Measurements from ENCODE around the gene ANKRD40CL. TPM values are rescaled to one million over a fixed set of nuclear protein-coding genes. Genes with fewer than 3 reads are reported as not detected.
A peak's percentile ranks its signal among the peaks of the same experiment; 100 is the strongest.
"Not testable (repeated sequence)": the region's sequence is repeated elsewhere in the genome, so short reads cannot be mapped to it uniquely, and the experiment has no call there.

Gene ANKRD40CL
- total RNA-seq, 1 experiment from 2014 or later: not detected

DNA sequence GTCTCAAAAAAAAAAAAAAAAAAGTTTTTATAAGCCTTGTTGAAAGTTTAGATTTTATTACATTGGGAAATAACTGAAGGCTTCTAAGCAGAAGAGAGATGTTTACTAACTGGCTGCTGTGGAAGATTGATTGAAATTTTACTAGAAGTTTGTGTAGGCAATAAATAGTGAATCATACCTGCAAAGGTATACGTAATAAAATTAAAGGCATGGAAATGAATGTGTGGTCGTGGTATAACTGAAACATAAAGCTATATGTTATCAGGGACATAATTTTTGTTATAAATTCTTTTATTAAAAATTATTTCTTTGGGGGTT, 39.2 kb downstream of the ANKRD40CL start (continued):
- TF ChIP-seq, protein P1, sequence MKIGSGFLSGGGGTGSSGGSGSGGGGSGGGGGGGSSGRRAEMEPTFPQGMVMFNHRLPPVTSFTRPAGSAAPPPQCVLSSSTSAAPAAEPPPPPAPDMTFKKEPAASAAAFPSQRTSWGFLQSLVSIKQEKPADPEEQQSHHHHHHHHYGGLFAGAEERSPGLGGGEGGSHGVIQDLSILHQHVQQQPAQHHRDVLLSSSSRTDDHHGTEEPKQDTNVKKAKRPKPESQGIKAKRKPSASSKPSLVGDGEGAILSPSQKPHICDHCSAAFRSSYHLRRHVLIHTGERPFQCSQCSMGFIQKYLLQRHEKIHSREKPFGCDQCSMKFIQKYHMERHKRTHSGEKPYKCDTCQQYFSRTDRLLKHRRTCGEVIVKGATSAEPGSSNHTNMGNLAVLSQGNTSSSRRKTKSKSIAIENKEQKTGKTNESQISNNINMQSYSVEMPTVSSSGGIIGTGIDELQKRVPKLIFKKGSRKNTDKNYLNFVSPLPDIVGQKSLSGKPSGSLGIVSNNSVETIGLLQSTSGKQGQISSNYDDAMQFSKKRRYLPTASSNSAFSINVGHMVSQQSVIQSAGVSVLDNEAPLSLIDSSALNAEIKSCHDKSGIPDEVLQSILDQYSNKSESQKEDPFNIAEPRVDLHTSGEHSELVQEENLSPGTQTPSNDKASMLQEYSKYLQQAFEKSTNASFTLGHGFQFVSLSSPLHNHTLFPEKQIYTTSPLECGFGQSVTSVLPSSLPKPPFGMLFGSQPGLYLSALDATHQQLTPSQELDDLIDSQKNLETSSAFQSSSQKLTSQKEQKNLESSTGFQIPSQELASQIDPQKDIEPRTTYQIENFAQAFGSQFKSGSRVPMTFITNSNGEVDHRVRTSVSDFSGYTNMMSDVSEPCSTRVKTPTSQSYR (CRISPR knock-in tag; IDR thresholded peaks at IDR 0.05): no peak
- TF ChIP-seq JUN (CRISPR knock-in tag; IDR thresholded peaks at IDR 0.05) (no peak), PRRX2 (CRISPR knock-in tag; IDR thresholded peaks at IDR 0.05) (no peak), SOX15 (CRISPR knock-in tag; IDR thresholded peaks at IDR 0.05) (no peak)
- TF ChIP-seq, protein P2, sequence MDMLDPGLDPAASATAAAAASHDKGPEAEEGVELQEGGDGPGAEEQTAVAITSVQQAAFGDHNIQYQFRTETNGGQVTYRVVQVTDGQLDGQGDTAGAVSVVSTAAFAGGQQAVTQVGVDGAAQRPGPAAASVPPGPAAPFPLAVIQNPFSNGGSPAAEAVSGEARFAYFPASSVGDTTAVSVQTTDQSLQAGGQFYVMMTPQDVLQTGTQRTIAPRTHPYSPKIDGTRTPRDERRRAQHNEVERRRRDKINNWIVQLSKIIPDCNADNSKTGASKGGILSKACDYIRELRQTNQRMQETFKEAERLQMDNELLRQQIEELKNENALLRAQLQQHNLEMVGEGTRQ (CRISPR knock-in tag; IDR thresholded peaks at IDR 0.05): no peak

DNA sequence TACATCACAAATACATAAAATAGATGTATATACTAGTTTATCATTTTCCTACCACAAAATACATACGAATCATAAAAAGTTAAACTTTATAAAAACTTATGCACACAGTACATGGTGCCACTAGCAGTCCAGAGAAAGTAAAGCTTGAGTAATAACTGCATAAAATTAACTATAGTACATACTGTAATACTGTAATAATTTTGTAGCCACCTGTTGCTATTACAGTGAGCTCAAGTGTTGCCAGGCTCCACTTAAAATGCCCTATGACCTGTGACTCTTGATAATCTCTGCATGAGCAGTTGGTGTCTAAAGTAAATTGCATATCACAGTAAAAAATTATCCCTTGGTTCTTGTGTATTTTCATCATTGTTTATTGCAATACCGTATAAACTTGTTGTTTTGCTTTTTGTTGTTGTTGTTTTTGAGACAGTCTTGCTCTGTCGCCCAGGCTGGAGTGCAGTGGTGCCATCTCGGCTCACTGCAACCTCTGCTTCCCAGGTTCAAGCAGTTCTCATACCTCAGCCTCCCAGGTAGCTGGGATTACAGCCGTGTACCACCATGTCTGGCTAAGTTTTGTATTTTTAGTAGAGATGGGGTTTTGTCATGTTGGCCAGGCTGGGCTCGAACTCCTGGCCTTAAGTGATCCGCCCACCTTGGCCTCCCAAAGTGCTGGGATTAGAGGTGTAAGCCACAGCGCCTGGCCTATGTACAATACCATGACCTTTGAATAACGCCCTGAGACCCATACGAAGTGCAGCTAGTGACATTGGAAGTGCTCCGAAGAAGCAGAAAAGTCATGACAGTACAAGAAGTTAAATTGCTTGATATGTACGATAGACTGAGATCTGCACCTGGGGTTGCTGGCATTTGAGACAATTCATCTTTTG, 41.3 kb downstream of the ANKRD40CL start:
- Mint-ChIP-seq H3K4me1 (peaks cover 41% of the 10 kb centered on the region), H3K36me3 (peaks cover 2% of the 10 kb centered on the region; the same call in 1 of the 2 replicates), H3K27me3 (ENCODE audit: low read depth) (no peaks in the 10 kb centered on the region), H3K9me3 (no peaks in the 10 kb centered on the region), H3K27ac (no peak overlapping the region; the same call in 1 of the 2 replicates), H3K4me3 (no peak overlapping the region)
- no peak for ATAC-seq
- ChIA-PET CTCF (interaction anchor here (0.8 kb wide), 1 partner anchor 186 kb away, joined by 3 read pairs; no protein-coding TSS in a partner anchor), POLR2A (no interaction called here)
- TF ChIP-seq, protein P3, sequence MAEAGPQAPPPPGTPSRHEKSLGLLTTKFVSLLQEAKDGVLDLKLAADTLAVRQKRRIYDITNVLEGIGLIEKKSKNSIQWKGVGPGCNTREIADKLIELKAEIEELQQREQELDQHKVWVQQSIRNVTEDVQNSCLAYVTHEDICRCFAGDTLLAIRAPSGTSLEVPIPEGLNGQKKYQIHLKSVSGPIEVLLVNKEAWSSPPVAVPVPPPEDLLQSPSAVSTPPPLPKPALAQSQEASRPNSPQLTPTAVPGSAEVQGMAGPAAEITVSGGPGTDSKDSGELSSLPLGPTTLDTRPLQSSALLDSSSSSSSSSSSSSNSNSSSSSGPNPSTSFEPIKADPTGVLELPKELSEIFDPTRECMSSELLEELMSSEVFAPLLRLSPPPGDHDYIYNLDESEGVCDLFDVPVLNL (CRISPR knock-in tag; IDR thresholded peaks at IDR 0.05; ENCODE audit: borderline replicate concordance, low read depth): no peak
- no peak for TF ChIP-seq SMAD4 (CRISPR knock-in tag; IDR thresholded peaks at IDR 0.05)
- no peak for TF ChIP-seq ATF1 (CRISPR knock-in tag; IDR thresholded peaks at IDR 0.05)
- no peak for TF ChIP-seq ZNF671 (CRISPR knock-in tag; IDR thresholded peaks at IDR 0.05)
- TF ChIP-seq, protein P4, sequence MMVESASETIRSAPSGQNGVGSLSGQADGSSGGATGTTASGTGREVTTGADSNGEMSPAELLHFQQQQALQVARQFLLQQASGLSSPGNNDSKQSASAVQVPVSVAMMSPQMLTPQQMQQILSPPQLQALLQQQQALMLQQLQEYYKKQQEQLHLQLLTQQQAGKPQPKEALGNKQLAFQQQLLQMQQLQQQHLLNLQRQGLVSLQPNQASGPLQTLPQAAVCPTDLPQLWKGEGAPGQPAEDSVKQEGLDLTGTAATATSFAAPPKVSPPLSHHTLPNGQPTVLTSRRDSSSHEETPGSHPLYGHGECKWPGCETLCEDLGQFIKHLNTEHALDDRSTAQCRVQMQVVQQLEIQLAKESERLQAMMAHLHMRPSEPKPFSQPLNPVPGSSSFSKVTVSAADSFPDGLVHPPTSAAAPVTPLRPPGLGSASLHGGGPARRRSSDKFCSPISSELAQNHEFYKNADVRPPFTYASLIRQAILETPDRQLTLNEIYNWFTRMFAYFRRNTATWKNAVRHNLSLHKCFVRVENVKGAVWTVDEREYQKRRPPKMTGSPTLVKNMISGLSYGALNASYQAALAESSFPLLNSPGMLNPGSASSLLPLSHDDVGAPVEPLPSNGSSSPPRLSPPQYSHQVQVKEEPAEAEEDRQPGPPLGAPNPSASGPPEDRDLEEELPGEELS (CRISPR knock-in tag; IDR thresholded peaks at IDR 0.05): no peak
- DNase-seq (ENCODE audit: low spot score): no peak

DNA sequence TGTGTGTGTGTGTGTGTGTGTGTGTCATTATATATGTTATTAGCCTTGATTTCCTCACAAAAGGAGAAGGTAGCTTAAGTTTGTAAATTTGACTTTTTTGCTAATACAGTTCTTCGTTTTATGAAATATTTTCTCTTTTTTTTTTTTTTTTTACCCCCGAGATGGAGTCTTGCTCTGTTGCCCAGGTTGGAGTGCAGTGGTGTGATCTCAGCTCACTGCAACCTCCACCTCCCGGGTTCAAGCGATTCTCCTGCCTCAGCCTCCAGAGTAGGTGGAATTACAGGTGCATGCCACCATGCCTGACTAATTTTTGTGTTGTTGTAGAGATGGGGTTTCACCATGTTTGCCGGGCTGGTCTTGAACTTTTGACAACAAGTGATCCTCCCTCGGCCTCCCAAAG, 42.7 kb downstream of the ANKRD40CL start:
- ATAC-seq; H3K36me3 Mint-ChIP-seq; H3K27me3 Mint-ChIP-seq (ENCODE audit: low read depth); CTCF ChIA-PET; H3K9me3 Mint-ChIP-seq; H3K4me3 Mint-ChIP-seq; H3K27ac Mint-ChIP-seq; DNase-seq (ENCODE audit: low spot score): not testable (repeated sequence)
- POLR2A ChIA-PET: interaction anchor here (1.0 kb wide), 1 partner anchor 128 kb away, joined by 3 read pairs; no protein-coding TSS in a partner anchor
- H3K4me1 Mint-ChIP-seq: peaks cover 43% of the 10 kb centered on the region

DNA sequence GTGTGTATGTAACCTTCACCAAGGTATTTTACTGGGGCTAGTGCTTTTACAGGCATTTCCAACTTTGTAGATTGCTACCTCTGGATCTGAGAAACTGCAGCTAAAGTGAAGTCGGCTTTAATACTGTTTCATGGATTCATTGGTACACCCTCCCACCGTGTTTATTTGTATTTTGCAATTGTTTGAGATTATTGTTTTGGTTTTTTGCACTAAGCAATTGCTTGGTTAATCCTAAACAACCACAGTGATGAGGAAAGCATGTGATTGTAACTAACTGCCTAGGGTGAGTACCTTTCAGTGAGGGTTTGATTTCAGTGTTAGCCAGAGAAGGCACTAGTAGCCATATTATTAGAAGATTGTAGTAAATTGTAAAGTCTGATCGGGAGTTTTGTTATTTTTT, 44.6 kb downstream of the ANKRD40CL start:
- POLR2A ChIA-PET: no interaction called here
- TF ChIP-seq CBFB (CRISPR knock-in tag; IDR thresholded peaks at IDR 0.05; ENCODE audit: low read depth) (no peak), MYBL2 (CRISPR knock-in tag; IDR thresholded peaks at IDR 0.05) (no peak)
- TF ChIP-seq, protein P5, sequence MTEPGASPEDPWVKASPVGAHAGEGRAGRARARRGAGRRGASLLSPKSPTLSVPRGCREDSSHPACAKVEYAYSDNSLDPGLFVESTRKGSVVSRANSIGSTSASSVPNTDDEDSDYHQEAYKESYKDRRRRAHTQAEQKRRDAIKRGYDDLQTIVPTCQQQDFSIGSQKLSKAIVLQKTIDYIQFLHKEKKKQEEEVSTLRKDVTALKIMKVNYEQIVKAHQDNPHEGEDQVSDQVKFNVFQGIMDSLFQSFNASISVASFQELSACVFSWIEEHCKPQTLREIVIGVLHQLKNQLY (CRISPR knock-in tag; IDR thresholded peaks at IDR 0.05): no peak
- TF ChIP-seq, protein P6, sequence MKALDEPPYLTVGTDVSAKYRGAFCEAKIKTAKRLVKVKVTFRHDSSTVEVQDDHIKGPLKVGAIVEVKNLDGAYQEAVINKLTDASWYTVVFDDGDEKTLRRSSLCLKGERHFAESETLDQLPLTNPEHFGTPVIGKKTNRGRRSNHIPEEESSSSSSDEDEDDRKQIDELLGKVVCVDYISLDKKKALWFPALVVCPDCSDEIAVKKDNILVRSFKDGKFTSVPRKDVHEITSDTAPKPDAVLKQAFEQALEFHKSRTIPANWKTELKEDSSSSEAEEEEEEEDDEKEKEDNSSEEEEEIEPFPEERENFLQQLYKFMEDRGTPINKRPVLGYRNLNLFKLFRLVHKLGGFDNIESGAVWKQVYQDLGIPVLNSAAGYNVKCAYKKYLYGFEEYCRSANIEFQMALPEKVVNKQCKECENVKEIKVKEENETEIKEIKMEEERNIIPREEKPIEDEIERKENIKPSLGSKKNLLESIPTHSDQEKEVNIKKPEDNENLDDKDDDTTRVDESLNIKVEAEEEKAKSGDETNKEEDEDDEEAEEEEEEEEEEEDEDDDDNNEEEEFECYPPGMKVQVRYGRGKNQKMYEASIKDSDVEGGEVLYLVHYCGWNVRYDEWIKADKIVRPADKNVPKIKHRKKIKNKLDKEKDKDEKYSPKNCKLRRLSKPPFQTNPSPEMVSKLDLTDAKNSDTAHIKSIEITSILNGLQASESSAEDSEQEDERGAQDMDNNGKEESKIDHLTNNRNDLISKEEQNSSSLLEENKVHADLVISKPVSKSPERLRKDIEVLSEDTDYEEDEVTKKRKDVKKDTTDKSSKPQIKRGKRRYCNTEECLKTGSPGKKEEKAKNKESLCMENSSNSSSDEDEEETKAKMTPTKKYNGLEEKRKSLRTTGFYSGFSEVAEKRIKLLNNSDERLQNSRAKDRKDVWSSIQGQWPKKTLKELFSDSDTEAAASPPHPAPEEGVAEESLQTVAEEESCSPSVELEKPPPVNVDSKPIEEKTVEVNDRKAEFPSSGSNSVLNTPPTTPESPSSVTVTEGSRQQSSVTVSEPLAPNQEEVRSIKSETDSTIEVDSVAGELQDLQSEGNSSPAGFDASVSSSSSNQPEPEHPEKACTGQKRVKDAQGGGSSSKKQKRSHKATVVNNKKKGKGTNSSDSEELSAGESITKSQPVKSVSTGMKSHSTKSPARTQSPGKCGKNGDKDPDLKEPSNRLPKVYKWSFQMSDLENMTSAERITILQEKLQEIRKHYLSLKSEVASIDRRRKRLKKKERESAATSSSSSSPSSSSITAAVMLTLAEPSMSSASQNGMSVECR (CRISPR knock-in tag; IDR thresholded peaks at IDR 0.05; ENCODE audit: borderline replicate concordance): no peak
- TF ChIP-seq, protein P7, sequence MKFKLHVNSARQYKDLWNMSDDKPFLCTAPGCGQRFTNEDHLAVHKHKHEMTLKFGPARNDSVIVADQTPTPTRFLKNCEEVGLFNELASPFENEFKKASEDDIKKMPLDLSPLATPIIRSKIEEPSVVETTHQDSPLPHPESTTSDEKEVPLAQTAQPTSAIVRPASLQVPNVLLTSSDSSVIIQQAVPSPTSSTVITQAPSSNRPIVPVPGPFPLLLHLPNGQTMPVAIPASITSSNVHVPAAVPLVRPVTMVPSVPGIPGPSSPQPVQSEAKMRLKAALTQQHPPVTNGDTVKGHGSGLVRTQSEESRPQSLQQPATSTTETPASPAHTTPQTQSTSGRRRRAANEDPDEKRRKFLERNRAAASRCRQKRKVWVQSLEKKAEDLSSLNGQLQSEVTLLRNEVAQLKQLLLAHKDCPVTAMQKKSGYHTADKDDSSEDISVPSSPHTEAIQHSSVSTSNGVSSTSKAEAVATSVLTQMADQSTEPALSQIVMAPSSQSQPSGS (CRISPR knock-in tag; IDR thresholded peaks at IDR 0.05; ENCODE audit: borderline replicate concordance, low read depth): no peak

More for the DNA sequence above, 44.6 kb downstream of the ANKRD40CL start:
- DNase-seq (ENCODE audit: low spot score): no peak
- H3K36me3 Mint-ChIP-seq: peaks cover 9% of the 10 kb centered on the region
- H3K27me3 Mint-ChIP-seq (ENCODE audit: low read depth): no peaks in the 10 kb centered on the region
- peak overlapping the region; percentile 96 for H3K4me3 Mint-ChIP-seq
- no peak for ATAC-seq
- peak overlapping the region; percentile 89 for H3K27ac Mint-ChIP-seq
- no peaks in the 10 kb centered on the region for H3K9me3 Mint-ChIP-seq
- H3K4me1 Mint-ChIP-seq: peaks cover 39% of the 10 kb centered on the region
- CTCF ChIA-PET: no interaction called here
